HG03139 (cell line): ENCODE data around the gene JSRP1.

Source experiments
- ATAC-seq: cut with Tn5 transposase; IDR thresholded peaks from one replicate; pipeline ENCODE4 v1.9.1; 2021; ENCODE audit not compliant: unreplicated experiment

Gene JSRP1

DNA sequence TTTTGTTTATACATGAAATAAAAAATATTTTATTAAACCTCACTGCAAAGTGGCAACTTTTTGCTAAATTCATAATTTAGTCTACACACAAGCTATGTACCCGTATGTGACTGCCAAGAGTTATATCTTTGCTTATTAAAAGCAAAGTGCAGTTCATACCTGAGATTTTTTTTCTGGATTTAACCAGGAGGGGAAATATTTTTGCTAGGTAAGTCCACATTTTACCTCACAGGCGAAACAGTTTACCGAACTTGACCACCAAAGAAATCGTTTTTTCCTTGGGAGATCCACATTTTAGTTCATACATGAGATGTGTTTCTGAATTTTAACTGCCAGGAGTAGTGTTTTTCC is 12.2 kb upstream of the JSRP1 start:
- ATAC-seq: no peak

DNA sequence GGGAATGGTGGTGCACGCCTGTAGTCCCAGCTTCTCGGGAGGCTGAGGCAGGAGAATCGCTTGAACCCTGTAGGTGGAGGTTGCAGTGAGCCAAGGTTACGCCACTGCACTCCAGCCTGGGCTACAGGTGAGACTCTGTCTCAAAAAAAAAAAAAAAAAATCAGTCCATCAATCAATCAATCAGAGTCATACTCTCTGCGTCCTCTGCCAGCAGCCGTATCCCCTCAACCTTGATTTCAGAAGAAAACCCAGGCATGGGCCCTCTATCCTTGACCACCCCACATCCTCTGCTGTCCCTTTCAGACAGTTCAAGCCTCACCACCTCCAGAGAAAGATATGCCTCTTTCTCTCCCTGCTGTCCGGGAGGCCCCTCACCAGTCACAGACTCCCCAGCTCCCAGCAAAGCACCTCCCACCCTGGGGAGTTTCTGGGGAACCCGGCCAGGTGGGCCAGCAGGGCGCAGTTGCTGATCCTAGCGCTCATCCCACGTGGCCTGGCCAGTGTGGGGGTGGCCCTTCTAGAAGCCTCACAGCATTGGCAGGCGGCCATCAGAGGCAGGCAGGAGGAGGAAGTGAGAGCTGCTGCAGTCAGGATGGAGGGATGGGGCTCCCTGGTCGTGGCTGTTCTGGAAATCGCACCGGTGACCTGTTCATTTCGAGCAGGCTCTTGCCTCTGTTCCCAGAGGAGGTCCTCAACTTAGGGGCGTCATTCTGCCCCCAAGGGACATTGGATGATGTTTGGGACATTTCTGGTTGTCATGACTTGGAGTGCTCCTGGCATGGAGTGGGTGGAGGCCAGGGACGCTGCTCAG is 10.2 kb upstream of the JSRP1 start:
- no peak for ATAC-seq

DNA sequence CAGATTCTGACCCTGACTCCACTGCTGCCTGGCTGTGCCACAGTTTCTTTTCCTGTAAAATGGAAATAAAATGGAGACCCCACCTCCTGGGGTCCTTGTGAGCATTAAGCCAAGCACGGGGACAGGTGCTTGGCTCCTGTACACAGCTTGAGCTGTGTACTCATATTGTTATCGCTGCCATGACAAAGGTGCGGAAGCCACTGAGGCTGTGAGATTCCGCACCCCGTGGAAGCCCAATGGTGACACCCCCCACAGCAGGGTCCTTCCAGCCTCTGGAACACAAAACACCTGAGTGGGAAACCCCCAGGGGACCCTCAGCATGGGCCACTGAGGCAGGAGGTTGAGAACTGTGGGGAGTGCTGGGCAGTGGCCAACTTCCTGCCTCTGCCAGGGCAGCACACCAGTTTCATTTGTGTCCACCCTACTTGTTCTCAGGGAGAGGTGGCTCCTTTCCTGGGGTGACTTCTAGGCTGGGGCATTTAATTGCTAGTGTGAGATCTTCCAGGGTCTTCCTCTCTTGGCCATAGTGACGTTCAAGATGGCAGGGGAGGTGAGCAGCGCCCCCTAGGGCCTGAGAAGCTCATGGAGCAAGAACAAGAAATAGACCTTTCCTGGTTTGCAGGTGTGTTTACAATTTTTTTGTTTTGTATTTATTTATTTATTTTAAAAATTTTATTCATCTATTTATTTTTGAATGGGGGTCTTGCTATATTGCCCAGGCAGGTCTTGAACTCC is 5.4 kb upstream of the JSRP1 start:
- ATAC-seq: no peak

DNA sequence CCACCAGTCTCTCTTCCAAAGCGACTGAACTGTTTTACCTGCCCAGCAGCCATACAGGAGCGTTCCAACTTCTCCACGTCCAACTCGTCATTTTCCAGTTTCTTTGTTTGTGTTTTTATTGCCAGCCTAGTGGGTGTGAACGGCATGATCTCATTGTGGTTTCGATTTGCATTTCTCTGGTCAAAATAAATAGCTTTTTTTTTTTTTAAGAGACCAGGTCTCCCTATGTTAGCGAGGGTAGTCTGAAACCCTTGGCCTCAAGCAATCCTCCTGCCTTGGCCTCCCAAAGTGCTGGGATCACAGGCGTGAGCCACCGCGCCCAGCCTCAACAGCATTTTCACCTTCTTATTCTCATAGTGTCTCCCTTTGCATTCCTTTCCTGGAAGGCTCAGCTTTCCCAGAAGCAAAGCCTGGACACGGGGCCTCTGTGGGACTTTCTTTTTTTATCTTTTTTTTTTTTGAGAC is 4.2 kb upstream of the JSRP1 start:
- ATAC-seq: no peak

DNA sequence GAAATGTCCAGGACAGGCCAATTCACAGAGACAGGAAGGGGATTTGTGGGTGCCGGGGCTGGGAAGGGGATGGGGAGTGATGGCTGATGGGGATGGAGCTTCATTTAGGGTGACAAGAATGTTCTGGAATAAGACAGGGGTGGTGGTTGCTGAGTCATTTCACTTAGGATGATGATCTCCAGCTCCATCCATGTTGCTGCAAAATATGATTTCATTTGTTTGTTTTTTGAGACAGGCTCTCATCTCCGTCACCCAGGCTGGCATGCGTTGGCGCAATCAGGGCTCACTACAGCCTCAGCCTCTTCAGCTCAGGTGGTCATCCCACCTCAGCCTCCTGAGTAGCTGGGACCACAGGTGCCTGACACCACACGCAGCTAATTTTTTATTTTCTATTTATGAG is 3.1 kb upstream of the JSRP1 start:
- no peak for ATAC-seq

DNA sequence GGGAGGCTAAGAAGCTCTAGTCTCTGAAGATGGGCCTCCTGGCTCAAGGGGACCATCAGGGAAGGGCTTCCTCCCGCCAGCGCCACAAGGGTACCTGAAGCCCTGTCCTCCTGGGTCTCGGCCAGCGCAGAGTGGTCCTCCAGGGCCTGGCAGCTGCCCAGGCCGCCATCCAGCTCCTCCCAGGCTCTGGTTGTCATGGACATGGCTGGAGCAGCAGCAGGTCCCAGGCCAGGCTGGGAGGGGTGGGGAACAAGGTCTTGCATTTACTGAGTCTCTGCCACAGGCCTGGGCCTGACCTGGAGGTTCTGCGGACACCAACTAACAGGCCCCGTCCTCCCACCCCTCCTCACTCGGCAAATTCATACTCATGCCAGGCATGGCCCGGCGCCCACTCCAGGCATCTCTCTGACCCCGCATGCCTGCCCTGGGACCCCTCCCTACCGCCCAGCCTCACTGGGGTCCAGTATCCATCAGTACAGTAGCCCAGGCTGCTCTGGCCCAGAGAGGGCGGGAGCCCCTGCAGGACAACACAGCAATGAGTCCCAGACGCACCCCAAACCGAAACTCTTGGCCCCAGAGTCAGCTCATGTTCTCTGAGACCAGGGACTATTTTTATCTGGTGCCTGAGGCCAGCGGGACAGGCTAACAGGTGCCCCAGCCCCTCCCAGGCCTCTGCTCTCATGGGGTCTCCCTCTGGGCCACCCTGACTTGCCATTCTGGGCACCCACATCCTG is 938 bp downstream of the JSRP1 start:
- no peak for ATAC-seq

DNA sequence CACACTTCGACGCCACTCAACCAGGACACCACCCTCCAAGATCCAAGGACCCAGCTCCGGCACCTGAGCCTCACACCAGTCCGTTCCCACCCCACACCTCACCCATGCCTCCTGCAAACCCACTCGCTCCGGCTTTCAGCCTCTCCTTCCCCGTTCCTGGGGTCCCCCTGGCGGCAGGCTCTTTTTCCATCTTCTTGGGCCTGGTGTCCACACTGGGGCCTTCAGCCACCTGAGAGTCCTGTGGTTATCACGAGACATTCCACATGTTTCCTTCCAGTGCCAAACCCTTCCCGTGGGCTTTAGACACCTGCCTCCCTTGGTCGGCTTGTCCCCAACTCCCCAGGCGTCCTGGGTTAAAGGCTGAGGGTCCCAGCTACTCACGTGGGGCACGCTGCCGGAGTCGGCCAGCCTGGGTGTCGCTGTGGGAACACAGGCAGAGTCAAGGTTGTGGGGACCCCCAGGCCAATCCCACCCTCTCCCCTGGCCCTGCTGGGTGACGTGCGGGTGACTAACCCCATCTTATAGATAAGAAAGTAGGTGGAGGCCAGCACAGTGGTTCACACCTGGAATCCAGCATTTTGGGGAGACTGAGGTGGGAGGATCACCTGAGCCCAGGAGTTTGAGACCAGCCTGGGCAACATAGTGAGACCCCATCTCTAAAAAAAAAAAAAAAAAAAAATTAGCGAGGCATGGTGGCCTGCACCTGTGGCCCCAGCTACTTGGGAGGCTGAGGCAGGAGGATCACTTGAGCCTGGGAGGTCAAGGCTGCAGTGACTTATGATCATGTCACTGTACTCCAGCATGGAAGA is 1.9 kb downstream of the JSRP1 start:
- ATAC-seq: no peak

DNA sequence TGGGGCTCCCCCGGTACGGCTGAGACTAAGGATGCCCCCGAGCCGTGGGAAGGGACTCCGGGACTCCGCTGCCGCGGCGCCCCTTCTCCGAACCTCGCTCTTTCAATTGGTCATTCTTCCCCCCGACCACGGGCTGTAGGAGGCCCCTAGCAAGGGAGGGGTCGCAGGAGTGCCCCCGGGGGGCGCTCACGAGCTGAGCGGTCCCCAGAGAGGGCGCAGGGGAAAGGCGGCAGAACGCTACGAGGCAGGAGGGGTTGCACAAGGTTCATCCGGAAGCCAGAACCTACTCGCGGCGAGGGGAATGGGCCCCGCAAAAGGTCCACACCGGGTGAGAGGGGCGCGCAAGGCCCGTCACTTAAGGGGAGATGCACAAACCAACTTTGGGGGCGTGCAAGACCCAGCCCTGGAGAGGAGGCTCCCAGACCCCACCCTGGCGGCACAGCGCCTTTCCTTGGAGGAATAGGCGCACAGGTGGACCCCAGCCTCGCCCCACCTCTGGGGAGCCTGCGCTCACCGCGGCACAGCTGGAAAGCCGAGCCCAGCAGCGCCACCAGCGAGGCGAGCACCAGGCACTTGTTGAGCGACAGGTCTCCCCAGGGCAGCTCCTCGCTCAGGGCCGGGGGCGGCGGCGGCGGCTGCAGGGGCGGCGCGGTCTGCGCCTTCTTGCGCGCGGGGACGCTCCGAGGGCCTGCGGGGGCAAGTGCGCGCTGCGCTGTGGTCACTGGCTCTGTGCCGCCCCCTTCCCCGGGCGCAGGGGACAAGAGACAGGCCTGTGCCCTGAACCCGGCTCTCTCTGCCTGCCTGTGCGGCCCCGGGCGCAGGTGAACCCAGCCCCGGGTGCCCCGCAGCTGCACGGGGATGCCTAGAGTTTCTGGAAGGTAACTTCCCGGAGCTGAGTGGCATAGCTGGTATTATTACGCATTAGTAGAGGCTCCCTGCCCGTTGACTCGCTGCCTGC is 2.8 kb downstream of the JSRP1 start:
- ATAC-seq: no peak

DNA sequence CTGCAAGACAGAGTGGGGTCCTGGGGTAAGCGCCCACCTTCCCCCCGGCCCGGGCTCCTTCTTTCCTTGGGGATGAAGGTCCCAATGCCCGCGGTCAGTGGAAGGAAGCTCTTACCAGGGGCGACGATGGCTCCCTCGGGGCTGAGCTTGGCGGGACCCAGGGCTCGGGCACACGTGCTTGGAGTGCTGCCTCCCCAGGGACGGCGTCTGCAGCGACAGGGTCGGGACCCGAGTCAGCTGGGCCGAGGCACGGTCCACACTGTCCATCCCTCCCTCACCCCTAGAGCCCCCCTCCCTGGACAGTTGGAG is 3.5 kb downstream of the JSRP1 start:
- no peak for ATAC-seq

DNA sequence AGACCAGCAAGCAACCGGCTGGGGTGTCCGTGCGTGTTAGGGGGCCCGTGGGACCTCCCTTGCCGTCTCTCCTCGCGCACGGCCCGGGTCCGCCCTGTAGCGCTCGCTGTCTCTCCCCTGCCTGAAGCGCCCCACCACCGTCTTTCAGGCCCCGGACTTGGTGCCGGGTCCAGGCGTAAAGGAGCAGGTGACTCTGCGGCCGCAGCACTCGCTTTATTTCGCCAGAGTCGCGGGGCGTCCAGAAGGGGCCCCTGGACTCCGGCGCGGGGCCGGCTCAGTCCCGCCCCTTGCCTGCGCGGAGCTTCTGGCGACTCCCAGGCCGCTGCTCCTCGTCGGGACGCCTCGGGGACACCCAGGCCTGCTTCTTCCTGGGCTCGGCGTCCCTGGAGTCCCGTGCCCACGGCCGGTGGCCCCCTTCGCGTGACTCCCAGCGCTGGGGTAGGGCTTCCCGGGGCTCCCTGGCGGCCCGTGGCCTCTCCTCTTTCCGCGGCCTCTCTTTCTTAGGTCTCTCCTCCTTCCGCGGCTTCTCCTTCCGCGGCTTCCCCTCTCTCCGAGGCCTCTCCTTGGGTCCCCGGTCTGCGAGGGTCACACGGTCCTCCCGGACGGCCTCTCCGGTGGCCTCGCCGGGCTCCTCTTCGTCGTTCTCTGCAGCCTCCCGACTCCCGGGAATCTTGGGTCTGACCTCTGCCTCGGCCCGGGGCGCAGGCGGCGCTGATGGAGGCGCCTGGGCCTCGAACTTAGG is 4.0 kb downstream of the JSRP1 start:
- no peak for ATAC-seq

DNA sequence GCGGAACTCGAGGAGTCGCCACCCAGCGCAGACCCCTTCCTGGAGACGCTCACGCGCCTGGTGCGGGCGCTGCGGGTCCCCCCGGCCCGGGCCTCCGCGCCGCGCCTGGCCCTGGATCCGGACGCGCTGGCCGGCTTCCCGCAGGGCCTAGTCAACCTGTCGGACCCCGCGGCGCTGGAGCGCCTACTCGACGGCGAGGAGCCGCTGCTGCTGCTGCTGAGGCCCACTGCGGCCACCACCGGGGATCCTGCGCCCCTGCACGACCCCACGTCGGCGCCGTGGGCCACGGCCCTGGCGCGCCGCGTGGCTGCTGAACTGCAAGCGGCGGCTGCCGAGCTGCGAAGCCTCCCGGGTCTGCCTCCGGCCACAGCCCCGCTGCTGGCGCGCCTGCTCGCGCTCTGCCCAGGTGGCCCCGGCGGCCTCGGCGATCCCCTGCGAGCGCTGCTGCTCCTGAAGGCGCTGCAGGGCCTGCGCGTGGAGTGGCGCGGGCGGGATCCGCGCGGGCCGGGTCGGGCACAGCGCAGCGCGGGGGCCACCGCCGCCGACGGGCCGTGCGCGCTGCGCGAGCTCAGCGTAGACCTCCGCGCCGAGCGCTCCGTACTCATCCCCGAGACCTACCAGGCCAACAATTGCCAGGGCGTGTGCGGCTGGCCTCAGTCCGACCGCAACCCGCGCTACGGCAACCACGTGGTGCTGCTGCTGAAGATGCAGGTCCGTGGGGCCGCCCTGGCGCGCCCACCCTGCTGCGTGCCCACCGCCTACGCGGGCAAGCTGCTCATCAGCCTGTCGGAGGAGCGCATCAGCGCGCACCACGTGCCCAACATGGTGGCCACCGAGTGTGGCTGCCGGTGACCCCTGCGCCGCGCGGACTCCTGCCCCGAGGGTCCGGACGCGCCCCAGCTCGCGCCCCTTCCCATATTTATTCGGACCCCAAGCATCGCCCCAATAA is 4.8 kb downstream of the JSRP1 start:
- ATAC-seq: no peak

DNA sequence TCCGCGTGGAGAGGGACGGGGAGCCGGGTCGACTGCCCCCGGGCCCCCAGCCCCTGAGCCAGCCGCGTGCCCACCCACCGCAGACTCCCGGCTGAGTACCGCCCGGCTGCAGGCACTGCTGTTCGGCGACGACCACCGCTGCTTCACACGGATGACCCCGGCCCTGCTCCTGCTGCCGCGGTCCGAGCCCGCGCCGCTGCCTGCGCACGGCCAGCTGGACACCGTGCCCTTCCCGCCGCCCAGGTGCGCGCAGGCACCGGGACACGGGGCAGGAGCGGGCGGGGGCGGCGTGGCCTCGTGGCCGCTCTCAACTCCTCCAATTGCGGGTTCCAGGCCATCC is 5.5 kb downstream of the JSRP1 start:
- no peak for ATAC-seq

DNA sequence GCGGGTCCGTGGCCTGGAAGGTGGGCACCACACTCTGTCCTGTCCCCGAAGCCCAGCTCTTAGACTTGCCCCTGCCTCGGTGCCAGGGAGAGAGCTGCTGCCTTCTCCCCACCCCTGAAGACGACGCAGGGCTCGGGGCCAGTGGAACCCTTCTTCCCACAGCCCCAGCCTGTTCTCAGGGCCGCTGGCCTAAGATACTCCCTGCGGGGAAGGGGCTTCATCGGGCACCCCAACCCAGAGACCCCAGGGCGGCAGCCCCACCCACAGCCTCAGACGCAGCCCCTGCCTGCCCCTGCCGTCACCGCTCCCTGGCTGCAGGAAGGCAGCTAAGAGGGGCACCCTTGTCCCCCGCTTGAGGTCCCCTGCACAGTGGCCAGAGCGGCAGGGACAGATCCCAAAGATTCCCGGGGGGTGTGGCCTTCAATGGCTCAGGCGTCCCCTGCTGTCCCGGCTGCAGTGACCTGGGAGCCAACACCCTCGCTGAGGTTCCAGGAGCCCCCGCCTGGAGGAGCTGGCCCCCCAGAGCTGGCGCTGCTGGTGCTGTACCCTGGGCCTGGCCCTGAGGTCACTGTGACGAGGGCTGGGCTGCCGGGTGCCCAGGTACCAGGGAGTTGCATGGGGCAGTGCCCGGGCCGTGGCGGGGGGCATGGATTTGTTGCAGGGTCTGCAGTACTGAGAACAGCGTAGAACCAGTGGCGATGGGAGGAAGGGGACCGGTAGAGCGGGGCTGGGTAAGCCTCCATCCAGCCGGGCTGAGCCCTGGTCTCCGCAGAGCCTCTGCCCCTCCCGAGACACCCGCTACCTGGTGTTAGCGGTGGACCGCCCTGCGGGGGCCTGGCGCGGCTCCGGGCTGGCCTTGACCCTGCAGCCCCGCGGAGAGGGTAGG is 6.1 kb downstream of the JSRP1 start:
- no peak for ATAC-seq

DNA sequence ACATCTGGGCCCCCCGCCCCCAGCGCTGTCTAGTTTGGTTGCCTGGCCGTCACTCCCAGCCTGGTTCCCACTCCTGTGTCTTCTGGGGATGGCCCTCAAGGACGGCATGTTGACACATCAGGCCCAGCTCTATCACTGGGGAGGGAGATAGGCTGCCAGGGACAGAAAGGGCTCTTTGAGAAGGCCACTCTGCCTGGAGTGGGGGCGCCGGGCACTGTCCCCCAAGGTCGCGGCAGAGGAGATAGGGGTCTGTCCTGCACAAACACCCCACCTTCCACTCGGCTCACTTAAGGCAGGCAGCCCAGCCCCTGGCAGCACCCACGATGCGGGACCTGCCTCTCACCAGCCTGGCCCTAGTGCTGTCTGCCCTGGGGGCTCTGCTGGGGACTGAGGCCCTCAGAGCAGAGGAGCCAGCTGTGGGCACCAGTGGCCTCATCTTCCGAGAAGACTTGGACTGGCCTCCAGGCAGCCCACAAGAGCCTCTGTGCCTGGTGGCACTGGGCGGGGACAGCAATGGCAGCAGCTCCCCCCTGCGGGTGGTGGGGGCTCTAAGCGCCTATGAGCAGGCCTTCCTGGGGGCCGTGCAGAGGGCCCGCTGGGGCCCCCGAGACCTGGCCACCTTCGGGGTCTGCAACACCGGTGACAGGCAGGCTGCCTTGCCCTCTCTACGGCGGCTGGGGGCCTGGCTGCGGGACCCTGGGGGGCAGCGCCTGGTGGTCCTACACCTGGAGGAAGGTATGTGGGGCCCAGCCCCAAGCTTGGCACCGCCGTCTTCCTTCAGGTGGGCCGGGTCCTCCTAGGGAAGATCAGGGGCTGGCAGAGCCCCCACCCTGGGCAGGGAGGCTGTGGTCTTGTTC is 7.0 kb downstream of the JSRP1 start, which contains the start of gene AMH:
Gene AMH, plus strand, starts transcription at position 314 of the 857 bp plus-strand sequence. Its CDS starts 10 bp downstream, at position 324.
- no peak for ATAC-seq

DNA sequence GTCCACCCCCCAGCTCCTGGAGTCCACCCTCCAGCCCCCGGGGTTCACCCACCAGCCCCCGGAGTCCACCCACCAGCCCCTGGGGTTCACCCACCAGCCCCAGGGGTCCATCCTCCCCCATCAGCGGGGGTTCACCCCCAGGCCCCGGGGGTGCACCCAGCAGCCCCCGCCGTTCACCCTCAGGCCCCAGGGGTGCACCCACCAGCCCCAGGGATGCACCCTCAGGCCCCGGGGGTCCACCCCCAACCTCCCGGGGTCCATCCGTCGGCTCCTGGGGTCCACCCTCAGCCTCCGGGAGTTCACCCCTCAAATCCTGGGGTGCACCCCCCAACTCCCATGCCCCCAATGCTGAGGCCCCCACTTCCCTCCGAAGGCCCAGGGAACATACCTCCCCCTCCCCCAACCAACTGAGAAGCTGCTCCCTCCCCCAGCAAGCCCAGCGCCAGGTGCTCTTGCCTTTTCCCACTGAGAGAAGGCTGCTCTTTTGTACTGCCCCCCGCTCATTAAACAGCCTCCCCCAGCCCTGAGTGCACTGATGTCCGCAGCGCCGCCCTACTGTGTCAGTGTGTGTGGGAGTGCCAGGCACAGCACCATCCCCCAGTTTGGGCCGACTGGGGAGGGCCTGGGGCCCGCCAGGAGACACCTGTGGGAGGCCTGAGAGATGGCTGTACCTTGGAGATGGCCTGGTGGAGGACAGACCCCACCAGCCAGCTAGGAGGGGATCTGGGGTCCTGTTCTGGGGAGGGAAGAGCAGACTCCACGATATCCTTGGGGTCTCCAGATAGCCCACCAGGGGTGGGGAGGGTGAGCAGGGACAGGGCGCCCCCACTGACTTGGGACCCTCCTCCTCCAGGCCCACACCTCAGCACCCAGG is 7.8 kb downstream of the JSRP1 start:
- ATAC-seq: no peak
